ENCODE data around the gene LCE1E. TPM values are rescaled to one million over a fixed set of nuclear protein-coding genes. Genes with fewer than 3 reads are reported as not detected.

Gene LCE1E
- total and polyA plus RNA-seq, 10 of the 15 experiments (the other 5 are each of a cell fraction or from before 2014, with no cell fraction given), result 0.33 to 8.2 (median 1.3) TPM; not detected in 1

GRCh38 chr1:152774875-152775274, 11.2 kb upstream of the LCE1E start, which contains the start of gene LCE1F:
TSS of gene LCE1F (plus strand) at chr1:152775140. CDS start at chr1:152776372, 1,232 bp downstream.
- RAD21 ChIA-PET (ENCODE audit: unreplicated experiment), result no interaction called here
- no peak within 1 kb of the TSS for H2AFZ ChIP-seq (ENCODE audit: control insufficient read depth, low read depth, low read length)
- WGBS (ENCODE audit: insufficient coverage, insufficient replicate concordance, low lambda C conversion rate, missing lambda C conversion rate), result 0% methylated on average over 6 of the region's 6 CpGs
- SMC1A ChIA-PET (ENCODE audit: uncharacterized antibody, unreplicated experiment), result no interaction called here
- FAIRE-seq (no peak), ATAC-seq (peak; percentile 73), DNase-seq (ENCODE audit: low read depth, low spot score) (no peak)
- H3K27ac ChIP-seq (ENCODE audit: control insufficient read depth, insufficient read depth), result no peak within 1 kb of the TSS
- no peak within 1 kb of the TSS for H3K9ac ChIP-seq (ENCODE audit: control insufficient read depth, insufficient read depth, low read length)
- no peaks in the 10 kb centered on the region for H3K79me2 ChIP-seq (ENCODE audit: control insufficient read depth, insufficient read depth, low read length)
- 0 out of 6 replicates have a peak, but pooled peaks of 2 of the 3 experiments have one; percentile 6 to 7 for TF ChIP-seq CTCF (IDR thresholded peaks at IDR 0.05 in 2 of 3, conservative IDR thresholded peaks at IDR 0.05 in 1 of 3; ENCODE audit: control insufficient read depth in 2 of 3, extremely low read depth in 1 of 3, insufficient read depth in 1 of 3, low read depth in 3 of 3, low read length in 3 of 3)
- no peak for TF ChIP-seq KAT2A (conservative IDR thresholded peaks at IDR 0.05; ENCODE audit: control insufficient read depth, low read depth, low read length)
- intact Hi-C loops (cut with micrococcal nuclease; ENCODE audit: unreplicated experiment), result no loop called here
- no peak within 1 kb of the TSS for H3K4me2 ChIP-seq (ENCODE audit: control insufficient read depth, insufficient read depth)
- no TSS peak for BruUV-seq (replicated peaks)
- no peak within 1 kb of the TSS for H3K4me3 ChIP-seq
- CTCF ChIA-PET, result no interaction called here
- no peaks in the 10 kb centered on the region for H3K9me3 ChIP-seq (replicated peaks; ENCODE audit: control insufficient read depth, insufficient read depth, low read length)
- peaks cover 0 to 6% of the 10 kb centered on the region in 2 experiments for H3K27me3 ChIP-seq (replicated peaks in 1 of 2; ENCODE audit: control insufficient read depth in 2 of 2, insufficient read depth in 2 of 2, low read length in 1 of 2)
- no peaks in the 10 kb centered on the region for H3K4me1 ChIP-seq (ENCODE audit: control insufficient read depth, insufficient read depth, low read length)
- in situ Hi-C loops (cut with MboI), result no loop called here
- no peaks in the 10 kb centered on the region for H3K36me3 ChIP-seq (ENCODE audit: control insufficient read depth in 2 of 2, insufficient read depth in 2 of 2, low read length in 1 of 2)
- H4K20me1 ChIP-seq (ENCODE audit: control insufficient read depth, insufficient read depth), result no peaks in the 10 kb centered on the region
- POLR2A ChIA-PET, result no interaction called here

GRCh38 chr1:152776361-152776760, 9.7 kb upstream of the LCE1E start:
- H4K20me1 ChIP-seq (ENCODE audit: control insufficient read depth, insufficient read depth), result no peaks in the 10 kb centered on the region
- WGBS (ENCODE audit: insufficient coverage, insufficient replicate concordance, low lambda C conversion rate, missing lambda C conversion rate), result 51% methylated on average over 11 of the region's 11 CpGs
- H3K9ac ChIP-seq (ENCODE audit: control insufficient read depth, insufficient read depth, low read length), result no peak overlapping the region
- no peak overlapping the region for H2AFZ ChIP-seq (ENCODE audit: control insufficient read depth, low read depth, low read length)
- no peaks in the 10 kb centered on the region for H3K9me3 ChIP-seq (replicated peaks; ENCODE audit: control insufficient read depth, insufficient read depth, low read length)
- ChIA-PET CTCF (interaction anchor here (1.3 kb wide), 1 partner anchor 26 kb away, joined by 4 read pairs; no protein-coding TSS in a partner anchor), SMC1A (ENCODE audit: uncharacterized antibody, unreplicated experiment) (interaction anchor here (1.3 kb wide), 1 partner anchor 150 kb away, joined by 3 read pairs; no protein-coding TSS in a partner anchor), POLR2A (no interaction called here), RAD21 (ENCODE audit: unreplicated experiment) (no interaction called here)
- DNase-seq (ENCODE audit: low read depth, low spot score), result no peak
- H3K79me2 ChIP-seq (ENCODE audit: control insufficient read depth, insufficient read depth, low read length), result no peaks in the 10 kb centered on the region
- no peak overlapping the region for H3K4me2 ChIP-seq (ENCODE audit: control insufficient read depth, insufficient read depth)
- no peak overlapping the region for H3K27ac ChIP-seq (ENCODE audit: control insufficient read depth, insufficient read depth)
- no peak for TF ChIP-seq RAD21 (IDR thresholded peaks at IDR 0.05; ENCODE audit: insufficient read depth, low read depth, low read length)
- no peak for TF ChIP-seq ZNF592 (IDR thresholded peaks at IDR 0.05)
- H3K27me3 ChIP-seq (replicated peaks in 1 of 2; ENCODE audit: control insufficient read depth in 2 of 2, insufficient read depth in 2 of 2, low read length in 1 of 2), result peaks cover 0 to 8% of the 10 kb centered on the region in 2 experiments
- in situ Hi-C loops (cut with MboI), result no loop called here
- FAIRE-seq, result no peak
- BruUV-seq (replicated peaks), result no TSS peak
- no peak for ATAC-seq
- H3K36me3 ChIP-seq (ENCODE audit: control insufficient read depth in 2 of 2, insufficient read depth in 2 of 2, low read length in 1 of 2), result no peaks in the 10 kb centered on the region
- H3K4me3 ChIP-seq, result no peak overlapping the region
- intact Hi-C loops (cut with micrococcal nuclease; ENCODE audit: unreplicated experiment), result no loop called here
- no peaks in the 10 kb centered on the region for H3K4me1 ChIP-seq (ENCODE audit: control insufficient read depth, insufficient read depth, low read length)
